ENCODE measurements around the gene LCORL.
"Not testable (repeated sequence)": the region's sequence is repeated elsewhere in the genome, so short reads cannot be mapped to it uniquely, and the experiment has no call there.

LCORL gene

GRCh38 chr4:17854036-17854435 lies 167.5 kb downstream of the LCORL start:
- no peak overlapping the region for H3K9ac ChIP-seq (ENCODE audit: low read depth, low read length)
- no peaks in the 10 kb centered on the region for H3K27me3 ChIP-seq (ENCODE audit: control insufficient read depth, insufficient read depth, low read length)
- H3K9me3 ChIP-seq (ENCODE audit: control insufficient read depth, insufficient read depth, low read length): no peaks in the 10 kb centered on the region
- no peaks in the 10 kb centered on the region for H3K36me3 ChIP-seq (ENCODE audit: control insufficient read depth, insufficient read depth, low read length)
- no peak overlapping the region for H3K27ac ChIP-seq (ENCODE audit: low read depth, low read length)
- H3K4me3 ChIP-seq (ENCODE audit: low read depth, low read length): no peak overlapping the region
- H3K4me1 ChIP-seq (ENCODE audit: control insufficient read depth, insufficient read depth, low read length): no peaks in the 10 kb centered on the region

- Histone ChIP-seq H3K36me3 (ENCODE audit: control insufficient read depth, insufficient read depth, low read length) (no peaks in the 10 kb centered on the region), H3K4me1 (ENCODE audit: control insufficient read depth, insufficient read depth, low read length) (no peaks in the 10 kb centered on the region), H3K27me3 (ENCODE audit: control insufficient read depth, insufficient read depth, low read length) (no peaks in the 10 kb centered on the region), H3K9me3 (ENCODE audit: control insufficient read depth, insufficient read depth, low read length) (peaks cover 8% of the 10 kb centered on the region; the same call in 1 of the 2 replicates), H3K9ac (ENCODE audit: low read depth, low read length) (no peak overlapping the region), H3K4me3 (ENCODE audit: low read depth, low read length) (no peak overlapping the region), H3K27ac (ENCODE audit: low read depth, low read length) (no peak overlapping the region)
Measured at GRCh38 chr4:17851959-17852358, 169.6 kb downstream of the LCORL start.

- not testable (repeated sequence) for H3K9me3 ChIP-seq (ENCODE audit: control insufficient read depth, insufficient read depth, low read length); H3K27ac ChIP-seq (ENCODE audit: low read depth, low read length); H3K27me3 ChIP-seq (ENCODE audit: control insufficient read depth, insufficient read depth, low read length); H3K9ac ChIP-seq (ENCODE audit: low read depth, low read length); H3K4me1 ChIP-seq (ENCODE audit: control insufficient read depth, insufficient read depth, low read length); H3K4me3 ChIP-seq (ENCODE audit: low read depth, low read length)
- H3K36me3 ChIP-seq (ENCODE audit: control insufficient read depth, insufficient read depth, low read length): peaks cover 12% of the 10 kb centered on the region
Measured at GRCh38 chr4:17850295-17850694, 171.3 kb downstream of the LCORL start.

GRCh38 chr4:17846266-17846665 lies 175.3 kb downstream of the LCORL start:
- H3K4me3 ChIP-seq (ENCODE audit: low read depth, low read length): no peak overlapping the region

GRCh38 chr4:17823871-17824669 lies 197.5 kb downstream of the LCORL start:
- Histone ChIP-seq H3K27ac (ENCODE audit: low read depth, low read length) (no peak overlapping the region), H3K4me3 (ENCODE audit: low read depth, low read length) (no peak overlapping the region), H3K27me3 (ENCODE audit: control insufficient read depth, insufficient read depth, low read length) (no peaks in the 10 kb centered on the region), H3K36me3 (ENCODE audit: control insufficient read depth, insufficient read depth, low read length) (peaks cover 83% of the 10 kb centered on the region), H3K4me1 (ENCODE audit: control insufficient read depth, insufficient read depth, low read length) (peaks cover 22% of the 10 kb centered on the region; the same call in 1 of the 2 replicates), H3K9ac (ENCODE audit: low read depth, low read length) (no peak overlapping the region), H3K9me3 (ENCODE audit: control insufficient read depth, insufficient read depth, low read length) (no peaks in the 10 kb centered on the region)

More at GRCh38 chr4:17846266-17846665, 175.3 kb downstream of the LCORL start:
- Histone ChIP-seq H3K9me3 (ENCODE audit: control insufficient read depth, insufficient read depth, low read length) (peaks cover 8% of the 10 kb centered on the region; the same call in 1 of the 2 replicates), H3K27me3 (ENCODE audit: control insufficient read depth, insufficient read depth, low read length) (no peaks in the 10 kb centered on the region), H3K36me3 (ENCODE audit: control insufficient read depth, insufficient read depth, low read length) (peaks cover 53% of the 10 kb centered on the region), H3K27ac (ENCODE audit: low read depth, low read length) (no peak overlapping the region), H3K4me1 (ENCODE audit: control insufficient read depth, insufficient read depth, low read length) (no peaks in the 10 kb centered on the region), H3K9ac (ENCODE audit: low read depth, low read length) (no peak overlapping the region)

GRCh38 chr4:17817027-17817426 lies 204.5 kb downstream of the LCORL start:
- H3K4me3 ChIP-seq (ENCODE audit: low read depth, low read length): no peak overlapping the region
- H3K9me3 ChIP-seq (ENCODE audit: control insufficient read depth, insufficient read depth, low read length): no peaks in the 10 kb centered on the region
- no peaks in the 10 kb centered on the region for H3K27me3 ChIP-seq (ENCODE audit: control insufficient read depth, insufficient read depth, low read length)
- H3K27ac ChIP-seq (ENCODE audit: low read depth, low read length): no peak overlapping the region
- H3K36me3 ChIP-seq (ENCODE audit: control insufficient read depth, insufficient read depth, low read length): peaks cover 68% of the 10 kb centered on the region
- no peak overlapping the region for H3K9ac ChIP-seq (ENCODE audit: low read depth, low read length)
- 0 out of 2 replicates have a peak, but pooled peaks cover 4% of the 10 kb centered on the region for H3K4me1 ChIP-seq (ENCODE audit: control insufficient read depth, insufficient read depth, low read length)

- H3K4me3 ChIP-seq (ENCODE audit: low read depth, low read length): no peak overlapping the region
- H3K27ac ChIP-seq (ENCODE audit: low read depth, low read length): no peak overlapping the region
- H3K36me3 ChIP-seq (ENCODE audit: control insufficient read depth, insufficient read depth, low read length): peaks cover 64% of the 10 kb centered on the region
- no peaks in the 10 kb centered on the region for H3K27me3 ChIP-seq (ENCODE audit: control insufficient read depth, insufficient read depth, low read length)
- 0 out of 2 replicates have a peak, but pooled peaks cover 4% of the 10 kb centered on the region for H3K4me1 ChIP-seq (ENCODE audit: control insufficient read depth, insufficient read depth, low read length)
- H3K9ac ChIP-seq (ENCODE audit: low read depth, low read length): no peak overlapping the region
- no peaks in the 10 kb centered on the region for H3K9me3 ChIP-seq (ENCODE audit: control insufficient read depth, insufficient read depth, low read length)
Measured at GRCh38 chr4:17816142-17816541, 205.4 kb downstream of the LCORL start.

- H3K36me3 ChIP-seq (ENCODE audit: control insufficient read depth, insufficient read depth, low read length): peaks cover 54% of the 10 kb centered on the region
- H3K9ac ChIP-seq (ENCODE audit: low read depth, low read length): no peak overlapping the region
- H3K27me3 ChIP-seq (ENCODE audit: control insufficient read depth, insufficient read depth, low read length): no peaks in the 10 kb centered on the region
- 0 out of 2 replicates have a peak, but pooled peaks cover 5% of the 10 kb centered on the region for H3K4me1 ChIP-seq (ENCODE audit: control insufficient read depth, insufficient read depth, low read length)
- H3K27ac ChIP-seq (ENCODE audit: low read depth, low read length): no peak overlapping the region
- H3K4me3 ChIP-seq (ENCODE audit: low read depth, low read length): no peak overlapping the region
- no peaks in the 10 kb centered on the region for H3K9me3 ChIP-seq (ENCODE audit: control insufficient read depth, insufficient read depth, low read length)
Measured at GRCh38 chr4:17814140-17814539, 207.4 kb downstream of the LCORL start.

- H3K4me1 ChIP-seq (ENCODE audit: control insufficient read depth, insufficient read depth, low read length): peaks cover 12% of the 10 kb centered on the region
- H3K9ac ChIP-seq (ENCODE audit: low read depth, low read length): no peak overlapping the region
- H3K9me3 ChIP-seq (ENCODE audit: control insufficient read depth, insufficient read depth, low read length): no peaks in the 10 kb centered on the region
- no peak overlapping the region for H3K27ac ChIP-seq (ENCODE audit: low read depth, low read length)
- peaks cover 47% of the 10 kb centered on the region for H3K36me3 ChIP-seq (ENCODE audit: control insufficient read depth, insufficient read depth, low read length)
- H3K27me3 ChIP-seq (ENCODE audit: control insufficient read depth, insufficient read depth, low read length): no peaks in the 10 kb centered on the region
- H3K4me3 ChIP-seq (ENCODE audit: low read depth, low read length): peak overlapping the region; percentile 94
Measured at GRCh38 chr4:17812801-17813200, 208.8 kb downstream of the LCORL start.

GRCh38 chr4:17812125-17812524 lies 209.4 kb downstream of the LCORL start:
- Histone ChIP-seq H3K9me3 (ENCODE audit: control insufficient read depth, insufficient read depth, low read length) (no peaks in the 10 kb centered on the region), H3K27ac (ENCODE audit: low read depth, low read length) (no peak overlapping the region), H3K4me1 (ENCODE audit: control insufficient read depth, insufficient read depth, low read length) (peaks cover 19% of the 10 kb centered on the region), H3K36me3 (ENCODE audit: control insufficient read depth, insufficient read depth, low read length) (peaks cover 47% of the 10 kb centered on the region), H3K4me3 (ENCODE audit: low read depth, low read length) (peak overlapping the region; percentile 94), H3K9ac (ENCODE audit: low read depth, low read length) (peak overlapping the region; percentile 81; the same call in 1 of the 2 replicates), H3K27me3 (ENCODE audit: control insufficient read depth, insufficient read depth, low read length) (no peaks in the 10 kb centered on the region)

GRCh38 chr4:17811078-17811603 lies 210.4 kb downstream of the LCORL start:
- peaks cover 43% of the 10 kb centered on the region for H3K36me3 ChIP-seq (ENCODE audit: control insufficient read depth, insufficient read depth, low read length)
- H3K4me3 ChIP-seq (ENCODE audit: low read depth, low read length): peak overlapping the region; percentile 94
- peaks cover 28% of the 10 kb centered on the region for H3K4me1 ChIP-seq (ENCODE audit: control insufficient read depth, insufficient read depth, low read length)
- no peaks in the 10 kb centered on the region for H3K9me3 ChIP-seq (ENCODE audit: control insufficient read depth, insufficient read depth, low read length)
- peak overlapping the region; percentile 81 for H3K9ac ChIP-seq (ENCODE audit: low read depth, low read length)
- peak overlapping the region; percentile 91 for H3K27ac ChIP-seq (ENCODE audit: low read depth, low read length)
- no peaks in the 10 kb centered on the region for H3K27me3 ChIP-seq (ENCODE audit: control insufficient read depth, insufficient read depth, low read length)
